ENCODE data around the gene LENG9. TPM values are rescaled to one million over a fixed set of nuclear protein-coding genes. Genes with fewer than 3 reads are reported as not detected.
"Not testable (repeated sequence)": the region's sequence is repeated elsewhere in the genome, so short reads cannot be mapped to it uniquely, and the experiment has no call there.

The LENG9 gene
- total RNA-seq, 1 donor from 2014 or later, result 1.1 TPM

- peak; percentile 98 for ATAC-seq (ENCODE audit: poor library complexity)
- DNase-seq, result peak; percentile 99
- intact Hi-C loops (cut with DNase I), result no loop called here
Observed at GRCh38 chr19:54448774-54449700, 14.5 kb downstream of the LENG9 start, which contains the start of gene LENG8. LENG8 (plus strand) TSS chr19:54449199; CDS start chr19:54451345, 2,146 bp downstream.

- intact Hi-C loops (cut with DNase I), result no loop called here
- peak; percentile 72 for DNase-seq
- ATAC-seq (ENCODE audit: poor library complexity), result peak; percentile 30
Observed at GRCh38 chr19:54448040-54448773, 15.4 kb downstream of the LENG9 start.

GRCh38 chr19:54446349-54446748 is 17.2 kb downstream of the LENG9 start:
- intact Hi-C loops (cut with DNase I); DNase-seq; ATAC-seq (ENCODE audit: poor library complexity): not testable (repeated sequence)

GRCh38 chr19:54444737-54445136 is 18.8 kb downstream of the LENG9 start:
- DNase-seq (no peak), ATAC-seq (ENCODE audit: poor library complexity) (no peak)
- intact Hi-C loops (cut with DNase I), result no loop called here

GRCh38 chr19:54440641-54441040 is 22.9 kb downstream of the LENG9 start:
- ATAC-seq (ENCODE audit: poor library complexity), result no peak
- intact Hi-C loops (cut with DNase I), result no loop called here
- DNase-seq, result no peak

GRCh38 chr19:54439174-54439851 is 24.3 kb downstream of the LENG9 start:
- DNase-seq, result no peak
- peak; percentile 24 for ATAC-seq (ENCODE audit: poor library complexity)
- intact Hi-C loops (cut with DNase I), result no loop called here

- DNase-seq (no peak), ATAC-seq (ENCODE audit: poor library complexity) (peak; percentile 34)
- intact Hi-C loops (cut with DNase I), result no loop called here
Observed at GRCh38 chr19:54436628-54437252, 26.8 kb downstream of the LENG9 start.

GRCh38 chr19:54436031-54436523 is 27.5 kb downstream of the LENG9 start:
- intact Hi-C loops (cut with DNase I), result no loop called here
- DNase-seq (no peak), ATAC-seq (ENCODE audit: poor library complexity) (peak; percentile 40)

DNA sequence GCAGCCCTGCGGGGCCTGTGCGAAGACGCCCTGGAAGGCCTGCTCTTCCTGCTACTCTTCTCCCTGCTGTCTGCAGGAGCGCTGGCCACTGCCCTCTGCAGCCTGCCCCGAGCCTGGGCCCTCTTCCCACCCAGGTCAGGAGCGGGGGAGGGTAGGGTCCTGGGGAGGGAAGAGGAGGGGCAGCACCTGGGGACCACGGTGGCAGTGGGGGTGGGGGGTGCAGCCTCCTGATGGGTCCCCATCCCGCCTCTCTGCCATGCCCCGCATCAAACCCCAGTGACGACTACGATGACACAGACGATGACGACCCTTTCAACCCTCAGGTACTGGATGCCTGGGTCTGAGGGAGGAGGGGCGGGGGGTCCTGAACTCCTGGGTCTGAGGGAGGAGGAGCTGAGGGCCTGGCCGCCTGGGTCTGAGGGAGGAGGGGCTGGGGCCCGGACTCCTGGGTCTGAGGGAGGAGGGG is 28.0 kb downstream of the LENG9 start:
- ATAC-seq (ENCODE audit: poor library complexity) (peak; percentile 2), DNase-seq (no peak)
- intact Hi-C loops (cut with DNase I), result no loop called here

DNA sequence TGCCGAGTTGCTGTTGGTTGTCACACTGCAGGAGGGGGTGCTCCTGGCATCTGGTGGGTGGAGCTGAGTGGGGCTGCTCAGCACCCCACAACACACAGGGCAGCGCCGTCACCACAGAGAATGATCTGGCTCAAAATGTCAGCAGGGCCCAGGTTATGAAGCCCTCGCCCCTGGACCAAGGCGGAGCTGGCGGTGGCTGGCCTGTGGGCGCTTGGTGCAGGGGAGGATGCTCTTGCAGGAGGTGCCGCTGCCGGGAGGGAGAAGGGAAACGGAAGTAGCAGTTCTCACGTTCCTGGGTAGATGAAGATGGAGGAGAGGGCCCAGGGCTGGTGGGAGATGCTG is 28.7 kb downstream of the LENG9 start:
- DNase-seq (no peak), ATAC-seq (ENCODE audit: poor library complexity) (no peak)
- intact Hi-C loops (cut with DNase I), result no loop called here

GRCh38 chr19:54434112-54434872 is 29.3 kb downstream of the LENG9 start:
- DNase-seq (no peak), ATAC-seq (ENCODE audit: poor library complexity) (no peak)
- intact Hi-C loops (cut with DNase I), result no loop called here

DNA sequence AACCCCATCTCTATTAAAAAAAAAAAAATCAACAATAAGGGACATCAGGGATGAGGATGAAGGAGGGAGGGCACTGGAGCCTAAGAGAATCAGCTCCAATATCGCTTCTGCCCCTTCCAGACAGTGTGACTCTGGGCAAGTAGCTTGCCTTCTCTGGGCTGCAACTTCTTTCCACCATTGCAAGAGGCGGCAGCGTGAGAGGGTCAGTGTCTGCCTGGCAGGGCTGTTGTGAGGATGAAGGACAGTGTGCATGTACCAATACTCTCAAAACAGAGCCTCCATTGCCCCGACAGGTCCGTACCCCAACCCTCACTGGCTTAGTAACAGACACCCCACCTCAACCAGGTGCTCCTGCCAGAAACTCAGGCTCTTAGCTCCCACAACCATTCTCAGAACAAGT is 29.9 kb downstream of the LENG9 start:
- ATAC-seq (ENCODE audit: poor library complexity), result no peak
- intact Hi-C loops (cut with DNase I), result no loop called here
- no peak for DNase-seq

- ATAC-seq (ENCODE audit: poor library complexity) (no peak), DNase-seq (no peak)
- intact Hi-C loops (cut with DNase I), result no loop called here
Observed at GRCh38 chr19:54432144-54432738, 31.3 kb downstream of the LENG9 start.

DNA sequence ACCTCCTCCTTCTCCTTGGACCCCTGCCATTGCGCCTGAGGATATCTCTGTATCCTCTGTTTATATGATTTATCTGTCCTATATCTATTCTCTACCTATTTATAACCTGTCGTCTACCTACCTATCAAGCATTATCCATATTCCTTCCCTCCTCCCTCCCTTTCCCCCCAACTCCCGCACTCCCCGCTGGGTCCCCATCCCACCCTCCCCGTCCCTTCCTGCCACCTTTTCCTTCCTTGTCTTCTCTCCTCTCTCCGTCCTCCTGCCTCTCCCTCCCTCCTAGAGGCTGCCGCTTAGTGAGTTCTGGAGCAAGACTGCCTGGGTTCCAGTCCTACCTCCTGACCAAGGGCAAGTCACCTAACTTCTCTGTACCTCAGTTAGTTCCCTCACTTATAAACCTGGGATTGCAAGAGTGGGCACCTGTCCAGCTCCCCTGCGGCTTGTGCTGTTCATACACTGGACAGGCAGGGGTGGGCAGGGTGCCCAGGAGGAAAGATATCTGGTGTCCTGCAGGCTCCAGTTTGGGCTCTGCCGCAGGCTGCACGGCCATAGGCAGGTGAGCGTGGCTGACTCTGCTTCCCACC is 32.2 kb downstream of the LENG9 start:
- DNase-seq (peak; percentile 74), ATAC-seq (ENCODE audit: poor library complexity) (peak; percentile 26)
- intact Hi-C loops (cut with DNase I), result no loop called here

DNA sequence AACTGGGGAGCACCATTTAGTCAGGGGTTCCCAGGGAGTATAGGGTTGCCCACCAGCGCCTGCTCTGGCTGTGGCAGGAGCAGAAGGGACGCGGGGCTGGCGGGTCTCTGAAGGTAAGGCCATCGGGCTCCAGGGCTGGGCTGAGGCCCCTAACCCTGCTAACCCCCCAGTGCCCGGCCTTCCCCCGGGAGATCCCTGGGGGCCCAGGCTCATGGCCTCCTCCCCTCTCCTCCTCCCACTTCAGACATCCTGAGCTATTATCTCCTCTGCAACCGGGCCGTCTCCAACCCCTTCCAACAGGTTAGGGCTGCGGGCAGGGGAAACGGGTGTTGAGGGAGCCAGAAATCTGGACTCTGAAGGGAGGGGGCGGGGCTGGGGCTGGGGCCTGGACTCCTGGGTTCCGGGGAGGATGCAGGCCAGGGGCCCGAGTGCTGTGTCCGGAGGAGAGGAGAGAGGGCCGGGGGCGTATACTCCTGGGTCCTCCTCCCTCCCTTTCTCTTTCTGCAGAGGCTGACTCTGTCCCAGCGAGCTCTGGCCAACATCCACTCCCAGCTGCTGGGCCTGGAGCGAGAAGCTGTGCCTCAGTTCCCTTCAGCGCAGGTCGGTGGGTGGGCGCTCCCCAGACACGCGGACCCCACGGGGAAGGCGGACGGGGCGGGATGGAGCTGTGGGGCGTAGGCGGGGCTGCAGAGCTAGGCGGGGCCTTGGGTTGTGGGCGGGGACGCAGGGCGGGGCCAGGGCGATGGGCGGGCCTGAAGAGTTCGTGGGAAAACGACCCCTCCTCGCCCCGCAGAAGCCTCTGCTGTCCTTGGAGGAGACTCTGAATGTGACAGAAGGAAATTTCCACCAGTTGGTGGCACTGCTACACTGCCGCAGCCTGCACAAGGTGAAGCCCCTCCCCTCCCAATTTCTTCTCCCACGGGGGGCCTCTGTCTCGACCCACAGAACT is 33.0 kb downstream of the LENG9 start:
- DNase-seq (peak; percentile 56), ATAC-seq (ENCODE audit: poor library complexity) (peak; percentile 67)
- intact Hi-C loops (cut with DNase I), result no loop called here

- no peak for DNase-seq
- intact Hi-C loops (cut with DNase I), result no loop called here
- ATAC-seq (ENCODE audit: poor library complexity), result no peak
Observed at GRCh38 chr19:54429545-54430227, 33.9 kb downstream of the LENG9 start.
